ENCODE measurements around the gene DSG4. TPM values are rescaled to one million over a fixed set of nuclear protein-coding genes. Genes with fewer than 3 reads are reported as not detected.

Gene DSG4
- total RNA-seq, 1 experiment from 2014 or later = not detected

GRCh38 chr18:31441493-31441892, 64.9 kb downstream of the DSG4 start:
- intact Hi-C loops (cut with micrococcal nuclease; ENCODE audit: unreplicated experiment) = no loop called here
- CTCF ChIA-PET = no interaction called here
- no peak for TF ChIP-seq CTCF (conservative IDR thresholded peaks at IDR 0.05; ENCODE audit: low read depth, low read length)
- no peak for TF ChIP-seq EZH2 (IDR thresholded peaks at IDR 0.05; ENCODE audit: borderline replicate concordance, low read depth, low read length, poor library complexity, severe bottlenecking)
- POLR2A ChIA-PET (ENCODE audit: low non-redundant PET) = no interaction called here
- no peaks in the 10 kb centered on the region for H3K36me3 ChIP-seq (ENCODE audit: insufficient read depth, low read length, poor library complexity, severe bottlenecking)
- no peaks in the 10 kb centered on the region for H3K9me3 ChIP-seq (ENCODE audit: low read depth, low read length, poor library complexity, severe bottlenecking)
- no TSS peak for BruUV-seq (replicated peaks)
- H3K4me1 ChIP-seq (ENCODE audit: insufficient read depth, low read length, poor library complexity, severe bottlenecking) = no peaks in the 10 kb centered on the region
- no peak overlapping the region for H3K4me3 ChIP-seq (ENCODE audit: low read depth, low read length, poor library complexity, severe bottlenecking)
- peaks cover 35% of the 10 kb centered on the region for H3K27me3 ChIP-seq (replicated peaks; ENCODE audit: insufficient read depth, low read depth, low read length, poor library complexity)
- no peak for DNase-seq (ENCODE audit: low spot score)
- no peak overlapping the region for H3K27ac ChIP-seq (ENCODE audit: low read depth, low read length, poor library complexity, severe bottlenecking)

GRCh38 chr18:31444142-31444541, 67.6 kb downstream of the DSG4 start:
- no peak overlapping the region for H3K27ac ChIP-seq (ENCODE audit: low read depth, low read length, poor library complexity, severe bottlenecking)
- peaks cover 57% of the 10 kb centered on the region for H3K27me3 ChIP-seq (replicated peaks; ENCODE audit: insufficient read depth, low read depth, low read length, poor library complexity)
- H3K4me3 ChIP-seq (ENCODE audit: low read depth, low read length, poor library complexity, severe bottlenecking) = no peak overlapping the region
- TF ChIP-seq EZH2 (IDR thresholded peaks at IDR 0.05; ENCODE audit: borderline replicate concordance, low read depth, low read length, poor library complexity, severe bottlenecking) = no peak
- TF ChIP-seq CTCF (conservative IDR thresholded peaks at IDR 0.05; ENCODE audit: low read depth, low read length) = no peak
- intact Hi-C loops (cut with micrococcal nuclease; ENCODE audit: unreplicated experiment) = no loop called here
- no peak for DNase-seq (ENCODE audit: low spot score)
- CTCF ChIA-PET = no interaction called here
- POLR2A ChIA-PET (ENCODE audit: low non-redundant PET) = no interaction called here
- no peaks in the 10 kb centered on the region for H3K36me3 ChIP-seq (ENCODE audit: insufficient read depth, low read length, poor library complexity, severe bottlenecking)
- no TSS peak for BruUV-seq (replicated peaks)
- no peaks in the 10 kb centered on the region for H3K4me1 ChIP-seq (ENCODE audit: insufficient read depth, low read length, poor library complexity, severe bottlenecking)
- H3K9me3 ChIP-seq (ENCODE audit: low read depth, low read length, poor library complexity, severe bottlenecking) = no peaks in the 10 kb centered on the region

GRCh38 chr18:31445908-31446307, 69.3 kb downstream of the DSG4 start:
- peaks cover 67% of the 10 kb centered on the region for H3K27me3 ChIP-seq (replicated peaks; ENCODE audit: insufficient read depth, low read depth, low read length, poor library complexity)
- ChIA-PET POLR2A (ENCODE audit: low non-redundant PET) (no interaction called here), CTCF (no interaction called here)
- H3K4me3 ChIP-seq (ENCODE audit: low read depth, low read length, poor library complexity, severe bottlenecking) = no peak overlapping the region
- H3K4me1 ChIP-seq (ENCODE audit: insufficient read depth, low read length, poor library complexity, severe bottlenecking) = no peaks in the 10 kb centered on the region
- BruUV-seq (replicated peaks) = no TSS peak
- no peaks in the 10 kb centered on the region for H3K9me3 ChIP-seq (ENCODE audit: low read depth, low read length, poor library complexity, severe bottlenecking)
- no peak for TF ChIP-seq CTCF (conservative IDR thresholded peaks at IDR 0.05; ENCODE audit: low read depth, low read length)
- TF ChIP-seq EZH2 (IDR thresholded peaks at IDR 0.05; ENCODE audit: borderline replicate concordance, low read depth, low read length, poor library complexity, severe bottlenecking) = no peak
- H3K36me3 ChIP-seq (ENCODE audit: insufficient read depth, low read length, poor library complexity, severe bottlenecking) = no peaks in the 10 kb centered on the region
- no peak for DNase-seq (ENCODE audit: low spot score)
- intact Hi-C loops (cut with micrococcal nuclease; ENCODE audit: unreplicated experiment) = no loop called here
- H3K27ac ChIP-seq (ENCODE audit: low read depth, low read length, poor library complexity, severe bottlenecking) = no peak overlapping the region

Data from A673 (cell line).